Measurements from ENCODE around the gene P2RX7.
"Not testable (repeated sequence)": the region's sequence is repeated elsewhere in the genome, so short reads cannot be mapped to it uniquely, and the experiment has no call there.

The P2RX7 gene

DNA sequence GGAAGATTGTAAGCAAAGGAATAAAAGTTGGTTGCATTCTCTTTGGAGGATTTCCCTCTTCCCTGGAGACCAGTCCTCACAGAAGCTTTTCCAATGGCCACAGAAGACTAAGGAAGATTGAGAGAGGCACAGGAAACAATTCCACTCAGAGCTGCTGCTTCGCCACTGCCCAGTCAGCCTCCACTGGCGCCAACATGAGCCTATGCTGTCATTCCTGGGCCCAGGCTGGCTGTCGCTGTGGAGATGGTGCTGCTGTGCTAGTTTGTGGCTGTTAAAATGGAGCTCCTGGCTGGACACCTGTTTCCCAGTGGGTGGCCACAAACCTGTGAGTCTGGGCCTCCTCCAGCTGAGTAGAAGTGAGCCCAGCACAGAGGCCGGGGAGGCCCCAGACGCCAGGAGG is 6.6 kb downstream of the P2RX7 start:
- no peak for DNase-seq

GRCh38 chr12:121142171-121142950 is 9.7 kb downstream of the P2RX7 start:
- no peak for DNase-seq

GRCh38 chr12:121144416-121144914 is 11.8 kb downstream of the P2RX7 start:
- no peak for DNase-seq

DNA sequence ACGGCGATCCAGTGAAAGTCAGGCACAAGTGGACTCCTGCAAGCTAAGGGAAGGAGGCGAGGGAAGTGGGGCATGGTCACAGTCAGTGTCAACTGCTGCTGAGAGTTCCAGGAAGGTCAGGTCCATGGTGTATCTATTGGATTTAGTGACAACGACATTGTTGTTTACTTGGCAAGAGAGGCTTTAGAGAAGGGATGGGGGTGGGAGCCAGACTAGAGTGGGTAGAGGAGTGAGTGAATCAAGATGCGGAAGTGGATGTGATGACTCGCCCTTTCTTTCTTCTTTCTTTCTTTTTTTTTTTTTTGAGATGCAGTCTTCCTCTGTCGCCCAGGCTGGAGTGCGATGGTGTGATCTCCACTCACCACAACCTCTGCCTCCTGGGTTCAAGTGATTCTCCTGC is 12.5 kb downstream of the P2RX7 start:
- no peak for DNase-seq

GRCh38 chr12:121149289-121149688 is 16.6 kb downstream of the P2RX7 start:
- not testable (repeated sequence) for DNase-seq

- no peak for DNase-seq
Measured at GRCh38 chr12:121154793-121155375, 22.2 kb downstream of the P2RX7 start.

- DNase-seq = no peak
Measured at GRCh38 chr12:121156365-121156764, 23.7 kb downstream of the P2RX7 start.

GRCh38 chr12:121158085-121158484 is 25.4 kb downstream of the P2RX7 start:
- DNase-seq = no peak

DNA sequence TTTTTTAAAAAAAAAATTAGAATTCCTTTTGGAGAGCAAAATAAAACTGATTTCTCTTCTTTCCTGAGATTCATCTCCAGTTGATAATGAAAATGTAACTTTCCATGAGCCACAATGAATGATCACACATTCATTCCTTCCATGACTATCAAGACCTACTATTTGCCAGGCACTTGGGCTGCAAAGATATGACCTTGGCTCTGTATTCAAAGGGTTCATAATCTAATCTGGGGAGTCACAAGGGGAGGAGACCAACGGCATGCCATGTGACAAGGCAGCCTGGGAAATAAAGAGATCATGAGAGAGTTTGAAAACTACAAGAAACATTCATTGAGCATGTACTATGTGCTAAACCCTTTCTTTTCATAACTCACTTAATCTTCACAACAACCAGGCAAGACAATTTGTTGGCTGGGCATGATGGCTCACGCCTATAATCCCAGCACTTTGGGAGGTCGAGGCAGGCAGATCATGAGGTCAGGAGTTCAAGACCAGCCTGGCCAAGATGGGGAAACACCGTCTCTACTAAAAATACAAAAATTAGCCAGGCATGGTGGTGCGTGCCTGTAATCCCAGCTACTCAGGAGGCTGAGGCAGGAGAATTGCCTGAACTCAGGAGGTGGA is 26.2 kb downstream of the P2RX7 start:
- not testable (repeated sequence) for DNase-seq

- no peak for DNase-seq
Measured at GRCh38 chr12:121159467-121160307, 27.0 kb downstream of the P2RX7 start.

DNA sequence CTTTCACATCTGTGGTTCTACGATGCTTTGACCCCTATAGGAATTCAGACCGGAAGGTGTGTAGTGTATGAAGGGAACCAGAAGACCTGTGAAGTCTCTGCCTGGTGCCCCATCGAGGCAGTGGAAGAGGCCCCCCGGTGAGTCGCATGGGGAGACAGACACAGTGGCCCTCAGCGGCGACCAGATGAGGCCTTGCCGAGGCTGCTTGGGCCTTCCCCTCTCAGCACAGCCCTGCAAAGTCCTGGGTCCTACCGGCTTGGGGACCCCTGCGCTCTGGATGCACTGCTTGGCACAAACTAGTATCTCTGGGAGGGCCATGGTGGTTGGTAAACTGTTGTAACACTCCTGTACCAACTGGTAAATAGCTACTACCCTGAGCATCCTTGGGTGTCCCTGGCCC is 29.7 kb downstream of the P2RX7 start:
- no peak for DNase-seq

- no peak for DNase-seq
Measured at GRCh38 chr12:121162985-121163384, 30.3 kb downstream of the P2RX7 start.

DNA sequence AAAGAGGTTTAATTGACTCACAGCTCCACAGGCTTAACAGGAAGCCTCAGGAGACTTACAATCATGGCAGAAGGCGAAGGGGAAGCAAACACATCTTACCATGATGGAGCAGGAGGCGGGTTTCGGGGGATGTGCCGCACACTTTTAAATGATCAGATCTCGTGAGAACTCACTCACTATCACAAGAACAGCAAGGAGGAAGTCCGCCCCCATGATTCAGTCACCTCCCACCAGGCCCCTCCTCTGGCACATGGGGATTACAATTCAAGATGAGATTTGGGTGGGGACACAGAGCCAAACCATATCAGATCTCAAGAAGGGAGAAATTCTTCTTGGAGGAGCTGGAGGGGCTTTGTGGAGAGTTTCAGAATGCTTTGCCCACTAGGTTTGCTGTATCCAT is 32.2 kb downstream of the P2RX7 start:
- DNase-seq = not testable (repeated sequence)

DNA sequence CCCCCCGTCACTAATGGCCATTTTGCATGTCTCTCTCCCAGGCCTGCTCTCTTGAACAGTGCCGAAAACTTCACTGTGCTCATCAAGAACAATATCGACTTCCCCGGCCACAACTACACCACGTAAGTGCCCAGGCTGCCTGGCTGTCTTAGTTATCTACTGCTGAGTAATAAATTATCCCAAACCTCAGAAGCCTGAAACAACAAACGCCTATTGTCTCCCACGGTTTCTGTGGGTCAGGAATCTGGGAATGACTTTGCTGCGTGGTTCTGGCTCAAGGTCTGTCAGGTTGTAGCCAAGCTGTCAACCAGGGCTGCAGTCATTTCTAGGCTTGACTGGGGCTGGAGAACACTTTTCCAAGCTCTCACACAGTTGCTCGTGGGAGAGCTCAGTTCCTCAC is 32.6 kb downstream of the P2RX7 start:
- no peak for DNase-seq

DNA sequence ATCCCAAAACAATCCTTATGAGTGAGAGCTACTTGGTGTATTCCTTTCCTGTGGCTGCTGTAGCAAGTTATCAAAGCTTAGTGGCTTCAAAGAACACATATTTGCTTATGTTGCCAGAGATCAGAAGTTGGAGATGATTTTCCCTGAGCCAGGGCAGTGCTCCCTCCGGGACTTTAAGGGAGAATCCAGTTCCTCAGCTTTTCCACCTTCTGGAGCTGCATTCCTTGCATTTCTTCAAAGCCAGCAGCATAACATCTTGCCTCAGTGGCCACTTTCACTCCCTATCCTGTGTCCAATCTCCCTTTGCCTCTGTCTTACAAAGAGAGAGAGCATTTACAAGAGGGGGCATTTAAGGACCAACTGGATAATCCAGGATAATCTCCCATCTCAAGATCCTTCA is 33.7 kb downstream of the P2RX7 start:
- no peak for DNase-seq

- no peak for DNase-seq
Measured at GRCh38 chr12:121167232-121167820, 34.6 kb downstream of the P2RX7 start.

GRCh38 chr12:121167951-121168350 is 35.3 kb downstream of the P2RX7 start:
- no peak for DNase-seq

DNA sequence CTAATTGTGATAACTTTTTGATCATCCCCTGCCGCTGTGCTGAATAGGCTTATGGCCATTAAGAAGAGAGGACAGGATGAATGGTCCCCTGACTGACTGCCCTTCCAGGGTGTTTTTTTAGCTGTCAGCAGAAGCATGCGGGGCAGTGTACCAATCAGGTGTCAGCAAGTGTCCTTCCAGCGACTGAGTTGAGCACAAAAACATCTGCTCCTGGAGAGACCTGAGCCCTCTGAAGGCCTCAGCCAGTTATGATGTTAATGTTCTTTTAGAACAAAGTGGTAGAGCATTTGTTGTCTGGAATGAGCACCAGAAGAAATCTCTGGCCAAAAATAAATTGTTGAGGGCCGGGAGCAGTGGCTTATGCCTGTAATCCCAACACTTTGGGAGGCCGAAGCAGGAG is 37.5 kb downstream of the P2RX7 start:
- DNase-seq = no peak

DNA sequence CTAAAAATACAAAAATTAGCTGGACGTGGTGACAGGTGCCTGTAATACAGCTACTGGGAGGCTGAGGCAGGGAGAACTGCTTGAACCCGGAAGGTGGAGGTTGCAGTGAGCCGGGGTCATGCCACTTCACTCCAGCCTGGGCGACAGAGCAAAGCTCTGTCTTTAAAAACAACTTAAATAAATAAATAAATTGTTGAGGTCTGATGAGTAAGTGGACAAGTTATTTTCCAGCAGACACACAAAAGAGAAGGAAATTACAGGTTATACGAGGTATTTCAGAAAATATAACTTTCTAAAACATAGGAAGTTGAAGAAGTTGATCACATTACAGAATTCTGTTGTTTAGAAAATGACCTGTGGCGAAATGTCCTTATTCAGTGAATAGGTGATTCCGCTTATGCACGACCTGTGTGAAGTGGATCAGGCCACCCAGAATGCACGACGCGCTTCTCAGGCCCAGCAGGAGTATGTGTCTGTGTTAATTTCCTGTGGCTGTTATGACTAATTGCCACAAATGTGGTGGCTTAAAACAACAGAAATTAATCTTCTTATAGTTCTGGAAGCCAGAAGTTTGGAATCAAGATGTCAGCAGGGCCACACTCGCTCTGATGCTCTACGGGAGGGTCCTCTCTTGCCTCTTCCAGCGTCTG is 38.1 kb downstream of the P2RX7 start:
- DNase-seq = no peak

DNA sequence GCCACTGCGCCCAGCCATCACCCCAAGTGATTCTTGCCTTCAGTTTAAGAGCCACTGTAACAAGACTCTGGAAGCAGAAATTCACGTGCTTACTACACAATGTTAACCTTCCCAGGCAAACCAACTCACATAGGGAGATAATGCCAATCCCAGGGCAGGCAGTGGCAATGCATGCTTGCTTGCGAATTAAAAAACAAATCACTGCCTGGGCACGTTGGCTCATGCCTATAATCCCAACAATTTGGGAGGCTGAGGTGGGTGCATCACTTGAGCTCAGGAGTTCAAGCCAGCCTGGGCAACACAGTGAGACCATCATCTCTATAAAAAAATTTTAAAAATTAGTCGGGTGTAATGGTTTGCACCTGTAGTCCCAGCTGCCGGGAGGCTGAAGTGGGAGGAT is 39.5 kb downstream of the P2RX7 start:
- no peak for DNase-seq

DNA sequence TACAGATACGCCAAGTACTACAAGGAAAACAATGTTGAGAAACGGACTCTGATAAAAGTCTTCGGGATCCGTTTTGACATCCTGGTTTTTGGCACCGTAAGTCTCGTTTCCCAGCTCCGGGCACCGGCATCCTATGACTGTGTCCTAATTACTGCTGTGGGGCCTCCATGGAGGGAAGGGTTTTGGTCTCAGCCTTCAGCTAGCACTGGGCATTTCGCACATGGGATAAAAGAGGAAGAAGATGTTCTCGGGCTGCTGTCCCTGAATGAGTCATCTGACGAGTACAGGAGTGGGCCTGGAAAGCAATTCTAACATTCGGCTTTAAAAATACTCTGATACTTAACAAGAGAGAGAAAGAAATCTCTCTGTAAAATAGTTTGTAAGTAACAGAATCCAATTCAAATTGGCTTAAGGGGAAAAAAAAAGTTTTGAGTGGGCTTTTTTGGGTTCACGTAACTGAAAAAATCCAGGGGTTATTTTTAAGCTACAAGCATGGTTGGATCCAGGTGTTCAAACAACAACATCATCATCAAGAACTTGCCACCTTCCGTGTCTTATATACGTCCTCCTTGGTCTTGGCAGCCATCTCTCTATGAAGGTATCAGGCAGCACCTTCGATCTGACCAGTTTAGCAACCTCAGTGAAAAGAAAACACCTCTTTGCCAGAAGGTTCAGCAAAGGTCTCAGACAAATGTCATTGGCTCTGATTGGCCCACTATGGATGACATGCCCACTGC is 42.9 kb downstream of the P2RX7 start:
- no peak for DNase-seq
